Cardiac muscle cell (in vitro differentiated cells and primary cell): ENCODE results near the gene ACR. TPM values are rescaled to one million over a fixed set of nuclear protein-coding genes. Genes with fewer than 3 reads are reported as not detected.

Experiments
- DNase-seq, 2 donors: peaks; one replicate each; pipeline versions ENCODE4 v3.0.0 to v3.0.0-alpha.2; 2010 to 2017; ENCODE audit warnings: low read depth in 1 of 2, low spot score in 1 of 2
- H3K27ac ChIP-seq: fragments of 200-600 bp; sonication (generic); 2 replicates; pipeline ENCODE4 v1.5.1; 2016
- H3K27me3 ChIP-seq: fragments of 200-600 bp; sonication (generic); 2 replicates; pipeline ENCODE4 v1.6.0; 2016; ENCODE audit warnings: control low read depth
- H3K36me3 ChIP-seq: fragments of 200-600 bp; sonication (generic); 2 replicates; pipeline ENCODE4 v1.5.1; 2016; ENCODE audit warnings: control low read depth
- H3K4me1 ChIP-seq: fragments of 200-600 bp; sonication (generic); 2 replicates; pipeline ENCODE4 v1.8.1; 2017; ENCODE audit warnings: low read depth, mild to moderate bottlenecking, mixed run types
- H3K4me3 ChIP-seq: fragments of 200-600 bp; sonication (generic); 2 replicates; pipeline ENCODE4 v1.5.1; 2016; ENCODE audit warnings: mild to moderate bottlenecking
- H3K9me3 ChIP-seq: fragments of 200-600 bp; sonication (generic); 2 replicates; pipeline ENCODE4 v1.5.1; 2017; ENCODE audit warnings: low read depth, mild to moderate bottlenecking, control low read depth
- polyA plus RNA-seq: library from polyadenylated mRNA; unstranded; fragments of >200 nt; fragmentation: Nextera tagmentation; extraction: Ambion mirVana; gene quantifications from 2 replicates; pipeline ENCODE4 v1.2.1, GENCODE V29; 2016
- total RNA-seq: library from RNA; depleted of rRNA; stranded (reverse); fragments of >200 nt; gene quantifications from 2 replicates; pipeline ENCODE4 v1.2.3, GENCODE V29; 2016
- TF ChIP-seq, protein P1 (sequence below): IDR thresholded peaks from 2 replicates; pipeline ENCODE4 v1.5.1; 2012; ENCODE audit warnings: low read depth, mild to moderate bottlenecking, low read length

ACR gene
- total and polyA plus RNA-seq, 2 experiments from 2014 or later = 0.77 TPM; not detected in 1

DNA sequence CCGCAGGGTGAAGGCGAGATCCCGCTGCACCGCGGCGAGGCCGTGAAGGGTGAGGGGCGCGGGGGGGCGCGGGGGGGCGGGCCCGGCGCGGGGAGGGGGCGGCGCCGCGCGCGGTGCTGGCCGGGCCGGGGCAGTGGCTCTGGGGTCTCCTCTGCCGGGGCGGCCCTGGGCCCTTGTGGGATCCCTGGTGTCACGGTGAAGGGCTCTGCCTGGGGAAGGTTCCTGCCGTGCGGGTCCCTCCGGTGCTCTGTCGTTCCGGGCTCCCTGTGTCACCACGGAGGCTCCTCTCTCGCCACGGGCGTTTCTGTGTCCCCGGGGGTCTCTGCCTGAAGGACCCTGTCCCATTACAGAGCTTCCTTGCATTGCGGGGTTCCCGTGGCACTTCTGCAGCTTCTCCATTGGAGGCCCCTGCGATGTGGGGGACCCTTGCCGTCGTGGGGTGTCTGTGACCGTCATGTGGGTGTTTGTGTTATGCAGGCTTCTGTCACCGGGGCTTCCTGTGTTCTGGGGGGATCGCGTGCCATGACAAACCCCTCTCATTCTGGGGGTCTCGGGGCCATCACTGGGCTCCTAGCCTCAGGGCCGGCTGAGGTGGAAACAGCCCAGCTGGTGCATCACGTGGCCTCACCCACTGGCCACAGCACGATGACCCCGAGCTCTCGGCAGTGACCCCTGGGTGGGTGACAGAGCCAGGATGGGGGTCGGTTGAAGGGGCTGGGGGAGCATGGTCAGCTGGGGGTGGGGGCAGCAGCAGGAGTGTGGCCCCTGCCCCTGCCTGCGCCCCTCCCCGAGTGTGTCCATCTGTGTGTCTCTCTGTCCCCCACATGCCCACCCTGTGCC is 40.1 kb upstream of the ACR start:
- H3K27me3 ChIP-seq = no peaks in the 10 kb centered on the region
- H3K9me3 ChIP-seq = no peaks in the 10 kb centered on the region
- H3K36me3 ChIP-seq = no peaks in the 10 kb centered on the region
- peak in 1 of 2 donors; percentile 24 for DNase-seq
- no peak overlapping the region for H3K27ac ChIP-seq
- no peaks in the 10 kb centered on the region for H3K4me1 ChIP-seq
- TF ChIP-seq, protein P1, sequence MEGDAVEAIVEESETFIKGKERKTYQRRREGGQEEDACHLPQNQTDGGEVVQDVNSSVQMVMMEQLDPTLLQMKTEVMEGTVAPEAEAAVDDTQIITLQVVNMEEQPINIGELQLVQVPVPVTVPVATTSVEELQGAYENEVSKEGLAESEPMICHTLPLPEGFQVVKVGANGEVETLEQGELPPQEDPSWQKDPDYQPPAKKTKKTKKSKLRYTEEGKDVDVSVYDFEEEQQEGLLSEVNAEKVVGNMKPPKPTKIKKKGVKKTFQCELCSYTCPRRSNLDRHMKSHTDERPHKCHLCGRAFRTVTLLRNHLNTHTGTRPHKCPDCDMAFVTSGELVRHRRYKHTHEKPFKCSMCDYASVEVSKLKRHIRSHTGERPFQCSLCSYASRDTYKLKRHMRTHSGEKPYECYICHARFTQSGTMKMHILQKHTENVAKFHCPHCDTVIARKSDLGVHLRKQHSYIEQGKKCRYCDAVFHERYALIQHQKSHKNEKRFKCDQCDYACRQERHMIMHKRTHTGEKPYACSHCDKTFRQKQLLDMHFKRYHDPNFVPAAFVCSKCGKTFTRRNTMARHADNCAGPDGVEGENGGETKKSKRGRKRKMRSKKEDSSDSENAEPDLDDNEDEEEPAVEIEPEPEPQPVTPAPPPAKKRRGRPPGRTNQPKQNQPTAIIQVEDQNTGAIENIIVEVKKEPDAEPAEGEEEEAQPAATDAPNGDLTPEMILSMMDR = no peak
- peak overlapping the region; percentile 55 for H3K4me3 ChIP-seq

DNA sequence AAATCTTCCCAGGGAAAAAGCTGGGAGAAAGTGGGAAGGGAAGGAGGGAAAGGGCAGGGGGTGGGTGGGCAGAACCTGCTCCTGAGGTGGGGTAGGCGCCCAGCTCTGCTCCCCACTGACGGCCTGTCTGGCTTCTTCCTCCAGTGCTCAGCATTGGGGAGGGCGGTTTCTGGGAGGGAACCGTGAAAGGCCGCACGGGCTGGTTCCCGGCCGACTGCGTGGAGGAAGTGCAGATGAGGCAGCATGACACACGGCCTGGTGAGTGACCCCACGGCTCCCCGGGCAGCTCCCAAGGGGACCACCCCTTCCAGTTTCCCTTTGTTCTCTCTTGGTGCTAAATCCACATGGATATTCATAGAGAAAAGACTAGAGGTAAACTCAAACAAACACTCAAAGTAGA is 39.5 kb upstream of the ACR start:
- TF ChIP-seq, protein P1 = no peak
- Histone ChIP-seq H3K4me3 (no peak overlapping the region), H3K36me3 (no peaks in the 10 kb centered on the region), H3K4me1 (no peaks in the 10 kb centered on the region), H3K27ac (no peak overlapping the region), H3K9me3 (no peaks in the 10 kb centered on the region), H3K27me3 (no peaks in the 10 kb centered on the region)
- no peak for DNase-seq

DNA sequence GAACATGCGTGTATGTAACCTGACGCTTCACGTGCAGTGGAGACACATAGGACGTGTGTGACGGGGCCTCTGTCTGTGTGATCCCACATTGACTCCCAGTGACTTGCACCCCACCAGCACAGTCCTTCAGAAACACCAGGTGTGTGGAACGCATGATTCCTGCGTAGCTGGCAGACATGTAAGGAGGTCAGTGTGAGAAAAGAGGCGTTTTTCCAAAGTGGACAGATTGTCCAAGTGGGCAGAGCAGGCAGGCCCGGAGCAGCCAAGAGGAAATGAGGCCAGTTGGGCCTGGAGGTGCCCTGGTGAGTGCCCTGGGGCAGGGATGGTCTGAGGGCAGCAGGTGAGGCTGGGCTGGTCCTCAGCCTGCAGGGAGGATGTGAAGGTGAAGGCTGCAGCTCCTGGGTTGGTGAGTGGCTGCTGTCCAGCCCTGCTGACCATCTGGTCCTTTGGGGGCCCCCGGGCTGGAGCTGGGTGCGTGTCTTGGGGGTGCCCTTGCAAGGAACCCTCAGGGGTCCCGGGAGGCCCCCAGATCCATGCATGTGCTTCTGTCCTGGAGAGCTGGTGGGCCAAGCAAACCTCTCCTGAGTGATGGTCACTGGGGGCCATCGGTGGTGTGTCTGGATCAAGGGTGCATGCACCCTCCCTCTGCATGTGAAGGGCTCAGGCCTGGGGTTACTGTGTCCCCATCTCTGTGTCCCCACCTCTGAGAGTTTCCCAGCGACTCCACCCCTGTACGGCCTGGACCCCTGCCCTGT is 38.8 kb upstream of the ACR start:
- DNase-seq = no peak

DNA sequence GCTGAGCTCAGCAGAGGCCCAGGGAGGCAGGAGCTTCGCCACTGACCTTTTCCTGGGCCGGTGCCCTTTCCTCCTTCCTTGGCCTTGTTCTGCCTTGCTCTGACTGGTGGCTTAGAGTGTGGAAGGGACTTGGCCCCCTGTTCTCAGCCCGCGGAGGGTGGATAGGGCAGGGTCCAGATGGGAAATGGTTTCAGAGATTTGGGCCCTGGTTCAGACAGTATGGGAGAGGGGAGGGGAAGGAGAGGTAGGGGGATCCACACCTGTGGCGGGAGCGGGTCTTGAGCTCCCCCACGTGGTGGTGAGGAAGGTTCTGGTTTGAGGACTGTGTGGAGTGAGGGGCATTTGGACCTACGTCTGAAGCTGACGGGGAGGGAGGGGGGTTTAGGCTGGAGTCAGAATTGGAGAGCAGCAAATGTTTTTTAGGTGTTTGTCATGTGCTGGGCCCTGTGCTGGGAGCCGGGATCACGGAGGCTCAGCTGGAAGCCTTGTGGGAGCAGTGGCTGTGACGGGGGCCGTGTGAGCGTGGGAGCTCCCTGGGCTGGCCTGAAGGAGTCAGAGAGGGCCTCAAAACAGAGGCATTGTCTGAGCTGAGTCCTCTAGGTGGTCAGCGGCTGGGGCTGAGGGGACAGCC is 38.1 kb upstream of the ACR start:
- Histone ChIP-seq H3K4me3 (no peak overlapping the region), H3K9me3 (no peaks in the 10 kb centered on the region), H3K27ac (no peak overlapping the region), H3K27me3 (no peaks in the 10 kb centered on the region), H3K4me1 (no peaks in the 10 kb centered on the region), H3K36me3 (no peaks in the 10 kb centered on the region)
- DNase-seq = peak in 1 of 2 donors; percentile 46
- TF ChIP-seq, protein P1 = peak; percentile 20

More for the DNA sequence above, 38.8 kb upstream of the ACR start:
- Histone ChIP-seq H3K27ac (no peak overlapping the region), H3K4me3 (no peak overlapping the region), H3K36me3 (no peaks in the 10 kb centered on the region), H3K27me3 (no peaks in the 10 kb centered on the region), H3K4me1 (no peaks in the 10 kb centered on the region), H3K9me3 (no peaks in the 10 kb centered on the region)
- TF ChIP-seq, protein P1 = no peak

DNA sequence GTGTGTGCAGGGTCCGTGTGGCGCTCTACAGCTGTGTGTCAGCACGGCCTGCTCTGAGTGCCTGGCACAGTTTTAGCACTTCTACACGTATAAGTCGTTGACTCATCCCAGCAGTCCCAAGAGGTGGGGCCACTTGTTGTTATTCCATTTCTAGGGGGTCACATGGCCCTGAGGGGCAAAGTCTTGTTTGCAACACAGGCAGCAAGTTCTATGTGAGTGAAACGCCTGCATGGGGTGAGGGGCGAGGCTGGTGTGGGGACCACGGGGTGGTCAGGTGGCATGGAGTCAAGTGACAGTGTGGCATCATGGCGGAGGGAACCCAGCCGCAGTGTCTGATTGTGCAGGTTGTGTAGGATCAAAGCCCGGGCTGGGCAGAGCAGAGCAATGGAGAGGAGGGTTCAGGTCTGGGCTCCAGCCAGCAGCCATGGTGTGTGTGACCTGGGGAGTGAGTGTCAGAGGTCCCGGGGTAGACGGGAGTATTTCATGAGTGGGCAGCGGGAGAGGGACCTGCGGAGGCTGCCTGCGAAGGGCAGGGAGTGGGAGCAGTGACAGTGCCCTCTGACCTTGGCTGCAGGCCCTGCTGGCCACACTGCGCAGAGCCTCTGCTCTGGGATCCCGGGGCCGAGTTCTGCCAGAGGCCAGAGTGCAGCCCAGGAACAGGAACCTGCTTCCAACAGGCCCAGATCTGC is 37.5 kb upstream of the ACR start:
- Histone ChIP-seq H3K27me3 (no peaks in the 10 kb centered on the region), H3K27ac (no peak overlapping the region), H3K4me3 (no peak overlapping the region), H3K9me3 (no peaks in the 10 kb centered on the region), H3K36me3 (no peaks in the 10 kb centered on the region), H3K4me1 (peaks cover 6% of the 10 kb centered on the region)
- TF ChIP-seq, protein P1 = no peak
- no peak for DNase-seq
